ENCODE measurements around the gene SMURF1.

DNA sequence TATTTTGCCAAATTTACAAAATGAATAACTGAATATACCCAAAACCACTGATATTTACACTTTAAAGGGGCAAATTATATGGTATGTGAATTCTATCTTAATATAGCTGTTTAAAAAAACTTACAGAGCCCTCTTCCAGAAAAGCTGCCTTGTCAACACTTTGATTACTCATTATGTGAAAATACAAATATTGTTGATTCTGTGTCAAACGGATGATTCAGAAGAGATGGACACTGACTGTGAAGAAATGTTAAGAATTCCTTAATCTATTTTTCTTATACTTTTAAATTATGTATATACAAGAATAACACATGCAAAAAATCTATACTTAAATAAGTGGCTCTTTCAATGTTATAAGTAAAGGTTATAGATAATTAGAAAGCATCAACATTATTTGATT lies 41.5 kb downstream of the SMURF1 start:
- TF ChIP-seq CTCF (conservative IDR thresholded peaks at IDR 0.05 in 1 of 2, IDR thresholded peaks at IDR 0.05 in 1 of 2; ENCODE audit: low read depth in 1 of 2, low read length in 2 of 2) (no peak), EZH2 (IDR thresholded peaks at IDR 0.05; ENCODE audit: low read length, missing control alignments) (no peak)
